ENCODE measurements around the gene VPS33B.

GRCh38 chr15:90994417-90995311, 27.7 kb downstream of the VPS33B start, which contains the start of gene PRC1:
- TF ChIP-seq CTCF (IDR thresholded peaks at IDR 0.05) (peak in 1 of 4 experiments; percentile 4), POLR2A (IDR thresholded peaks at IDR 0.05) (peak; percentile 82 to 83)

All from uterus (tissue), 2 donors.